Sigmoid colon (tissue), 7 donors: ENCODE measurements around the gene THAP11. TPM values are rescaled to one million over a fixed set of nuclear protein-coding genes. Genes with fewer than 3 reads are reported as not detected.

Experiments
- DNase-seq: peaks from one replicate; pipeline ENCODE4 v3.0.0-alpha.2; 2019
- H3K27ac ChIP-seq, 4 donors: fragments of 200-600 bp; sonication (generic); one replicate each; pipeline ENCODE4 v1.5.1; 2016 to 2019; ENCODE audit warnings: mild to moderate bottlenecking in 1 of 4
- H3K27me3 ChIP-seq, 3 donors: fragments of 200-600 bp; sonication (generic); one replicate each; pipeline ENCODE4 v1.5.1; 2019; ENCODE audit warnings: mild to moderate bottlenecking in 1 of 3
- H3K36me3 ChIP-seq, 4 donors: fragments of 200-600 bp; sonication (generic); one replicate each; pipeline ENCODE4 v1.5.1; 2016 to 2019
- H3K4me1 ChIP-seq, 4 donors: fragments of 200-600 bp; sonication (generic); one replicate each; pipeline ENCODE4 v1.5.1; 2017 to 2019
- H3K4me3 ChIP-seq, 4 donors: fragments of 200-600 bp; sonication (generic); one replicate each; pipeline ENCODE4 v1.5.1; 2017 to 2019; ENCODE audit warnings: mild to moderate bottlenecking in 2 of 4, moderate library complexity in 1 of 4
- H3K9me3 ChIP-seq, 4 donors: fragments of 200-600 bp in 3 of 4; sonication (generic) in 3 of 4; one replicate each; pipeline versions ENCODE4 v1.5.1 to v1.6.1; 2013 to 2019
- EP300 ChIP-seq, 4 donors: sonication (generic); formaldehyde crosslinking; IDR thresholded peaks; one replicate each; pipeline ENCODE4 v1.6.1; 2017; ENCODE audit warnings: antibody characterized with exemption in 4 of 4
- POLR2A ChIP-seq, 2 donors: fragments of 450-650 bp; IDR thresholded peaks; one replicate each; pipeline ENCODE4 v1.6.1; 2016; ENCODE audit warnings: antibody characterized with exemption in 2 of 2, mild to moderate bottlenecking in 2 of 2, moderate library complexity in 2 of 2
- POLR2AphosphoS5 ChIP-seq, 4 donors: sonication (generic); formaldehyde crosslinking; IDR thresholded peaks; one replicate each; pipeline ENCODE4 v1.6.1; 2017; ENCODE audit warnings: antibody characterized with exemption in 4 of 4
- WGBS, 2 donors: extraction: QIAGEN DNeasy Blood & Tissue Kit; methylation state at CpG; one replicate each; pipeline ENCODE4 v1.1.7; 2013; 5-methylcytosine and 5-hydroxymethylcytosine counted together
- intact Hi-C: fragments of 100-400 bp; cut with DNase I; formaldehyde crosslinking; loops from one replicate; pipeline ENCODE4 v1.15.1; 2023
- polyA plus RNA-seq, 3 donors: library from polyadenylated mRNA; stranded (reverse); fragments of 200-250 nt; gene quantifications; one replicate each; pipeline ENCODE4 v1.2.3, GENCODE V29; 2013
- total RNA-seq, 4 donors: library from RNA; depleted of rRNA; stranded (reverse); fragments of >200 nt; gene quantifications; one replicate each; pipeline ENCODE4 v1.1.0, GENCODE V29; 2016
- TF ChIP-seq, protein P1 (sequence below), 4 experiments: fragments of 450-650 bp in 3 of 4; fragments of 200-600 bp in 1 of 4; IDR thresholded peaks; one replicate each; pipeline ENCODE4 v1.5.1; 2016 to 2019; ENCODE audit warnings: antibody characterized with exemption in 4 of 4, mild to moderate bottlenecking in 3 of 4, moderate library complexity in 2 of 4
- donor health status: healthy with polysubstance abuse.
- donor health status: Bipolar disorder and iron deficiency.
- donor health status: healthy.

The THAP11 gene
- total and polyA plus RNA-seq, 7 donors = 16.2 to 85.6 (median 63.9) TPM

DNA sequence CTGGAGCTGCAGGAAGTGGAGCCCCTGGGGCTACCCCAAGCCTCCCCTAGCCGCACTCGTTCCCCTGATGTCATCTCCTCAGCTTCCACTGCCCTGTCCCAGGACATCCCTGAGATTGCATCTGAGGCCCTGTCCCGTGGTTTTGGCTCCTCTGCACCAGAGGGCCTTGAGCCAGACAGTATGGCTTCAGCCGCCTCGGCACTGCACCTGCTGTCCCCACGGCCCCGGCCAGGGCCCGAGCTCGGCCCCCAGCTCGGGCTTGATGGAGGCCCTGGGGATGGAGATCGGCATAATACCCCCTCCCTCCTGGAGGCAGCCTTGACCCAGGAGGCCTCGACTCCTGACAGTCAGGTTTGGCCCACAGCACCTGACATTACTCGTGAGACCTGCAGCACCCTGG lies 38.5 kb downstream of the THAP11 start:
- Histone ChIP-seq H3K4me1 (peaks cover 0 to 21% (median 17%) of the 10 kb centered on the region in 4 donors), H3K36me3 (peaks cover 66 to 81% (median 73%) of the 10 kb centered on the region in 4 donors), H3K27me3 (no peaks in the 10 kb centered on the region), H3K4me3 (no peak overlapping the region), H3K27ac (no peak overlapping the region), H3K9me3 (no peaks in the 10 kb centered on the region)
- intact Hi-C loops = loop anchor here (5.0 kb wide), 1 partner anchor 162 kb away; no protein-coding TSS in a partner anchor
- TF ChIP-seq POLR2AphosphoS5 (IDR thresholded peaks at IDR 0.05) (no peak), POLR2A (IDR thresholded peaks at IDR 0.05) (no peak), EP300 (IDR thresholded peaks at IDR 0.05) (no peak)
- TF ChIP-seq, protein P1, sequence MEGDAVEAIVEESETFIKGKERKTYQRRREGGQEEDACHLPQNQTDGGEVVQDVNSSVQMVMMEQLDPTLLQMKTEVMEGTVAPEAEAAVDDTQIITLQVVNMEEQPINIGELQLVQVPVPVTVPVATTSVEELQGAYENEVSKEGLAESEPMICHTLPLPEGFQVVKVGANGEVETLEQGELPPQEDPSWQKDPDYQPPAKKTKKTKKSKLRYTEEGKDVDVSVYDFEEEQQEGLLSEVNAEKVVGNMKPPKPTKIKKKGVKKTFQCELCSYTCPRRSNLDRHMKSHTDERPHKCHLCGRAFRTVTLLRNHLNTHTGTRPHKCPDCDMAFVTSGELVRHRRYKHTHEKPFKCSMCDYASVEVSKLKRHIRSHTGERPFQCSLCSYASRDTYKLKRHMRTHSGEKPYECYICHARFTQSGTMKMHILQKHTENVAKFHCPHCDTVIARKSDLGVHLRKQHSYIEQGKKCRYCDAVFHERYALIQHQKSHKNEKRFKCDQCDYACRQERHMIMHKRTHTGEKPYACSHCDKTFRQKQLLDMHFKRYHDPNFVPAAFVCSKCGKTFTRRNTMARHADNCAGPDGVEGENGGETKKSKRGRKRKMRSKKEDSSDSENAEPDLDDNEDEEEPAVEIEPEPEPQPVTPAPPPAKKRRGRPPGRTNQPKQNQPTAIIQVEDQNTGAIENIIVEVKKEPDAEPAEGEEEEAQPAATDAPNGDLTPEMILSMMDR (IDR thresholded peaks at IDR 0.05) = no peak
- no peak for DNase-seq
- WGBS, 2 donors = 92 to 95% methylated on average over 13 of the region's 13 CpGs

DNA sequence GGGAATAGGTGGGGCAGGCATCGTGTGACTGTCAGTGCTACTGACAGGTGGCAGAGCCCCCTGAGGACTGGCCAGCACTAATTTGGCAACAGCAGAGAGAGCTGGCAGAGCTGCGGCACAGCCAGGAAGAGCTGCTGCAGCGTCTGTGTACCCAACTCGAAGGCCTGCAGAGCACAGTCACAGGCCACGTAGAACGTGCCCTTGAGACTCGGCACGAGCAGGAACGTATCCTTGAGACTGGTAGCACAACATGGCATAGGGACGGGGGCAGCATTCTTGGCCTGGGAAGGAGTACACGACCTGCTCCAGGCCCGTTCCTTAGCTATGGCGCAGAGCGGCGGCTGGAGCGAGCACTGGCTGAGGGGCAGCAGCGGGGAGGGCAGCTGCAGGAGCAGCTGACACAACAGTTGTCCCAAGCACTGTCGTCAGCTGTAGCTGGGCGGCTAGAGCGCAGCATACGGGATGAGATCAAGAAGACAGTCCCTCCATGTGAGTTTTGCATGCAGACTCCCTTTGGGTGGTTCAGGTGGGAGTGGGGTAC lies 39.6 kb downstream of the THAP11 start:
- intact Hi-C loops = loop anchor here (5.0 kb wide), 1 partner anchor 161 kb away; no protein-coding TSS in a partner anchor
- H3K36me3 ChIP-seq = peaks cover 66 to 75% (median 68%) of the 10 kb centered on the region in 4 donors
- 92 to 93% methylated on average over 21 of the region's 21 CpGs for WGBS, 2 donors
- DNase-seq = no peak
- peaks cover 0 to 13% (median 9%) of the 10 kb centered on the region in 4 donors for H3K4me1 ChIP-seq
- TF ChIP-seq, protein P1 (IDR thresholded peaks at IDR 0.05) = no peak
- no peak for TF ChIP-seq EP300 (IDR thresholded peaks at IDR 0.05)
- no peak for TF ChIP-seq POLR2AphosphoS5 (IDR thresholded peaks at IDR 0.05)
- TF ChIP-seq POLR2A (IDR thresholded peaks at IDR 0.05) = no peak
- no peaks in the 10 kb centered on the region for H3K27me3 ChIP-seq
- no peaks in the 10 kb centered on the region for H3K9me3 ChIP-seq
- H3K27ac ChIP-seq = no peak overlapping the region
- H3K4me3 ChIP-seq = no peak overlapping the region

DNA sequence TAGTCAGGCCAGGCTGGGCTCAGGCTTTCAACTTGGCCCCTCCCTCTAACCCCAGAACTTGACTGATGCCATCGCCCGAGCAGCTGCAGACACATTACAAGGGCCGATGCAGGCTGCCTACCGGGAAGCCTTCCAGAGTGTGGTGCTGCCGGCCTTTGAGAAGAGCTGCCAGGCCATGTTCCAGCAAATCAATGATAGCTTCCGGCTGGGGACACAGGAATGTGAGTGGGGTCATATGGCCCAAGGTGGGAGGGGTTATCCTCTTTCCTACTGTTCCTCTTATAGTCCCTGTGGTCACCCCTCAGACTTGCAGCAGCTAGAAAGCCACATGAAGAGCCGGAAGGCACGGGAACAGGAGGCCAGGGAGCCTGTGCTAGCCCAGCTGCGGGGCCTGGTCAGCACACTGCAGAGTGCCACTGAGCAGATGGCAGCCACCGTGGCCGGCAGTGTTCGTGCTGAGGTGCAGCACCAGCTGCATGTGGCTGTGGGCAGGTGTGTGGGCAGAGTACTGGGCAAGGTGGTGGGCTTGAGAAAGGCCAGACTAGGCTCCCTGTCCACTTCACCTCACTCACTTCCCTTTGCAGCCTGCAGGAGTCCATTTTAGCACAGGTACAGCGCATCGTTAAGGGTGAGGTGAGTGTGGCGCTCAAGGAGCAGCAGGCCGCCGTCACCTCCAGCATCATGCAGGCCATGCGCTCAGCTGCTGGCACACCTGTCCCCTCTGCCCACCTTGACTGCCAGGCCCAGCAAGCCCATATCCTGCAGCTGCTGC lies 40.4 kb downstream of the THAP11 start:
- DNase-seq = no peak
- peaks cover 0 to 13% (median 9%) of the 10 kb centered on the region in 4 donors for H3K4me1 ChIP-seq
- WGBS, 2 donors = 81 to 85% methylated on average over 18 of the region's 18 CpGs
- TF ChIP-seq, protein P1 (IDR thresholded peaks at IDR 0.05) = no peak
- TF ChIP-seq EP300 (IDR thresholded peaks at IDR 0.05) (no peak), POLR2A (IDR thresholded peaks at IDR 0.05) (no peak), POLR2AphosphoS5 (IDR thresholded peaks at IDR 0.05) (no peak)
- intact Hi-C loops = loop anchor here (1.0 to 5.0 kb wide), 2 partner anchors 46 to 160 kb away; no protein-coding TSS in a partner anchor
- no peak overlapping the region for H3K27ac ChIP-seq
- H3K27me3 ChIP-seq = no peaks in the 10 kb centered on the region
- H3K36me3 ChIP-seq = peaks cover 58 to 66% (median 60%) of the 10 kb centered on the region in 4 donors
- H3K4me3 ChIP-seq = no peak overlapping the region
- H3K9me3 ChIP-seq = no peaks in the 10 kb centered on the region

DNA sequence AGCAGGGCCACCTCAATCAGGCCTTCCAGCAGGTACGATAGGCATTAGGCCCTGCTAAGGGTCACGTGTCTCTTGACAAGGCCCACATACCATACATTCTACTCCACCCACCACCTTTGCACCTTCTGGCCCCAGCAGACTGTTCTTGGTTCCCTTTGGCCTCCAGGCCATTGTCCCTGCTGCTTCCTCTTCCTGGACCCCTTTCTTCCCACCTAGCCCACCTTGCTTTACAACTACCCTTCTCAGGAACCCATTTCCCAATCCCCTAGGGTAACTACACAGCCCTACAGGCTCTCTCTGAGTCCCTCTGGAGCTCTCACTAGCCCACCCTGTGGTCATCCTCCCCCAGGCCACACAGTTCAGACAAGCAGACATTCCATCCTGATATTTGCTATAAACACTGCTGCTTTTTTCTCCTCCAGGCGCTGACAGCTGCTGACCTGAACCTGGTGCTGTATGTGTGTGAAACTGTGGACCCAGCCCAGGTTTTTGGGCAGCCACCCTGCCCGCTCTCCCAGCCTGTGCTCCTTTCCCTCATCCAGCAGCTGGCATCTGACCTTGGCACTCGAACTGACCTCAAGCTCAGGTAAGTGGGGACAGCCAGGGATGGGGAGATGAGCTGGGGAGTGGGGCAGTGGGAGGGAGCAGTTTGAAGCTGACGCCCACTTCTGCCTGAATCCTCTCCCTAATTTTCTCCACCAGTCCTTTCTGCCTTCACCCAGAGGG lies 41.2 kb downstream of the THAP11 start:
- DNase-seq = no peak
- Histone ChIP-seq H3K9me3 (no peaks in the 10 kb centered on the region), H3K4me3 (no peak overlapping the region), H3K36me3 (peaks cover 51 to 59% (median 52%) of the 10 kb centered on the region in 4 donors), H3K4me1 (peaks cover 0 to 13% (median 9%) of the 10 kb centered on the region in 4 donors), H3K27ac (peak overlapping the region in 2 of 4 donors; percentile 64 to 69), H3K27me3 (no peaks in the 10 kb centered on the region)
- intact Hi-C loops = loop anchor here (1.0 to 5.0 kb wide), 2 partner anchors 45 to 159 kb away; no protein-coding TSS in a partner anchor
- TF ChIP-seq, protein P1 (IDR thresholded peaks at IDR 0.05) = no peak
- TF ChIP-seq EP300 (IDR thresholded peaks at IDR 0.05) (no peak), POLR2A (IDR thresholded peaks at IDR 0.05) (no peak), POLR2AphosphoS5 (IDR thresholded peaks at IDR 0.05) (no peak)
- 52 to 68% methylated on average over 6 of the region's 6 CpGs for WGBS, 2 donors
